HepG2 (cell line): ENCODE data around the gene TIAM2. TPM values are rescaled to one million over a fixed set of nuclear protein-coding genes. Genes with fewer than 3 reads are reported as not detected.

Source experiments
- ATAC-seq: fragments of 200-7000 bp; cut with Tn5 transposase; 3 replicates; pipeline ENCODE4 v1.9.1; 2020; ENCODE audit warnings: mild to moderate bottlenecking, moderate library complexity
- BruUV-seq: library from RNA; stranded (reverse); fragments of 400-500 nt; replicated peaks from 2 replicates; lab custom pipeline; 2021; lab: Mats Ljungman, UMichigan
- CTCF ChIA-PET: fragments of 300-600 bp; formaldehyde crosslinking; extraction: SDS; loops from one replicate; lab custom pipeline; 2021; ENCODE audit warnings: low total read pairs, inconsistent platforms, low intra/inter-chr PET ratio; lab: Yijun Ruan, JAX
- POLR2A ChIA-PET: fragments of 350-600 bp; sonication (Branson Sonifier 250); formaldehyde crosslinking; loops from one replicate; lab custom pipeline; 2020; ENCODE audit warnings: antibody characterized with exemption, inconsistent platforms; lab: Yijun Ruan, JAX
- DNase-seq: peaks from one replicate; pipeline ENCODE4 v3.0.0-alpha.2; 2015; ENCODE audit warnings: low spot score
- FAIRE-seq: peaks from 3 replicates; lab custom pipeline; 2011; peaks lifted over from hg19 to GRCh38; lab: Jason Lieb, UNC
- H2AFZ ChIP-seq: one replicate; pipeline ENCODE4 v1.6.1; 2011; ENCODE audit warnings: low read length, inconsistent platforms
- H3K27ac ChIP-seq: fragments of 300-600 bp; 3 replicates; pipeline ENCODE4 v1.8.0; 2011; ENCODE audit warnings: mixed run types, mild to moderate bottlenecking, mixed read lengths, low read length, inconsistent platforms; ENCODE audit not compliant: insufficient read depth; ENCODE audit errors: extremely low read length
- H3K27me3 ChIP-seq, 2 experiments: fragments of 200-600 bp in 1 of 2; 2 replicates in 1 of 2; 3 replicates in 1 of 2; pipeline versions ENCODE4 v1.6.0 to v1.8.0; 2011; ENCODE audit warnings: low read length in 2 of 2, mild to moderate bottlenecking in 2 of 2, moderate library complexity in 2 of 2, inconsistent platforms in 1 of 2; ENCODE audit not compliant: insufficient read depth in 2 of 2, control insufficient read depth in 1 of 2
- H3K36me3 ChIP-seq, 2 experiments: fragments of 200-600 bp in 1 of 2; replicated peaks in 1 of 2; 2 replicates in 1 of 2; 3 replicates in 1 of 2; pipeline versions ENCODE4 v1.5.1 to v1.8.0; 2011; ENCODE audit warnings: low read length in 2 of 2, inconsistent platforms in 1 of 2; ENCODE audit not compliant: insufficient read depth in 2 of 2, control insufficient read depth in 1 of 2
- H3K4me1 ChIP-seq: 2 replicates; pipeline ENCODE4 v1.5.1; 2012; ENCODE audit warnings: low read length, inconsistent platforms; ENCODE audit not compliant: insufficient read depth
- H3K4me2 ChIP-seq: 2 replicates; pipeline ENCODE4 v1.6.0; 2011; ENCODE audit warnings: low read depth, low read length, inconsistent platforms
- H3K4me3 ChIP-seq, 3 experiments: fragments of 200-600 bp in 1 of 3; sonication (generic), shearing (Covaris generic) in 1 of 3; replicated peaks in 1 of 3; 2 replicates each; pipeline ENCODE4 v1.5.1; 2011 to 2016; ENCODE audit warnings: low read length in 3 of 3, inconsistent platforms in 2 of 3, low read depth in 2 of 3, mild to moderate bottlenecking in 2 of 3, control low read depth in 1 of 3, mixed read lengths in 1 of 3; ENCODE audit not compliant: insufficient read depth in 1 of 3
- H3K79me2 ChIP-seq: one replicate; pipeline ENCODE4 v1.6.1; 2011; ENCODE audit warnings: low read length, inconsistent platforms; ENCODE audit not compliant: insufficient read depth
- H3K9ac ChIP-seq: 2 replicates; pipeline ENCODE4 v1.6.0; 2011; ENCODE audit warnings: mild to moderate bottlenecking, low read depth, low read length, inconsistent platforms; ENCODE audit not compliant: insufficient read depth
- H3K9me3 ChIP-seq: 2 replicates; pipeline ENCODE4 v1.5.1; 2012; ENCODE audit warnings: mild to moderate bottlenecking, low read length
- H4K20me1 ChIP-seq: 2 replicates; pipeline ENCODE4 v1.6.0; 2011; ENCODE audit warnings: inconsistent platforms, mild to moderate bottlenecking, low read length, moderate library complexity; ENCODE audit not compliant: insufficient read depth
- HNF4A ChIP-seq: sonication (generic); formaldehyde crosslinking; IDR thresholded peaks from 2 replicates; pipeline ENCODE4 v1.4.0; 2020; ENCODE audit warnings: missing genetic modification reagents
- KMT2B ChIP-seq: IDR thresholded peaks from 2 replicates; pipeline ENCODE4 v1.6.1; 2016; ENCODE audit warnings: missing genetic modification reagents, missing compliant biosample characterization
- REL ChIP-seq: sonication (generic); formaldehyde crosslinking; conservative IDR thresholded peaks from 2 replicates; pipeline ENCODE4 v1.8.0; 2022; ENCODE audit warnings: mild to moderate bottlenecking, missing genetic modification reagents, moderate library complexity
- SAP130 ChIP-seq: IDR thresholded peaks from 2 replicates; pipeline ENCODE4 v1.6.1; 2016; ENCODE audit warnings: low read depth
- ZNF318 ChIP-seq: sonication (generic); formaldehyde crosslinking; IDR thresholded peaks from 2 replicates; pipeline ENCODE4 v1.4.0; 2020; ENCODE audit warnings: mild to moderate bottlenecking, missing genetic modification reagents
- ZNF572 ChIP-seq: sonication (generic); formaldehyde crosslinking; IDR thresholded peaks from 2 replicates; pipeline ENCODE4 v1.5.1; 2020; ENCODE audit warnings: mild to moderate bottlenecking, missing genetic modification reagents
- ZNF775 ChIP-seq: sonication (generic); formaldehyde crosslinking; IDR thresholded peaks from 2 replicates; pipeline ENCODE4 v1.4.0; 2020; ENCODE audit warnings: missing genetic modification reagents, mild to moderate bottlenecking, moderate library complexity, borderline replicate concordance
- WGBS: methylation state at CpG from one replicate; pipeline ENCODE4 v1.1.6; 2017; ENCODE audit warnings: low lambda C conversion rate; 5-methylcytosine and 5-hydroxymethylcytosine counted together
- in situ Hi-C: cut with HindIII; loops from 2 replicates; pipeline ENCODE4 v1.10.0; 2017; ENCODE audit warnings: low pct_unique_long_range_greater_than_20kb; ENCODE audit not compliant: extremely low pct_ligation_motif_present
- intact Hi-C: fragments of 100-400 bp; cut with micrococcal nuclease; formaldehyde crosslinking; loops from one replicate; pipeline ENCODE4 v1.10.0; 2022; ENCODE audit not compliant: unreplicated experiment
- polyA plus RNA-seq, 8 experiments: library from polyadenylated mRNA; depleted of rRNA in 3 of 8; stranded (reverse) in 7 of 8; unstranded in 1 of 8; fragments of >200 nt; fragmentation: Illumina TruSeq in 4 of 8; extraction: Trizol in 4 of 8; gene quantifications; 2 replicates each; pipeline versions ENCODE4 v1.2.1 to v1.2.3, GENCODE V29; 2011 to 2016; ENCODE audit warnings: low read depth in 4 of 8, missing spikeins in 1 of 8, mixed read lengths in 1 of 8; ENCODE audit not compliant: insufficient read depth in 1 of 8
- total RNA-seq, 5 experiments: library from RNA; depleted of rRNA; stranded (reverse); fragments of >200 nt; fragmentation: Illumina TruSeq; extraction: Trizol; gene quantifications; 2 replicates each; pipeline ENCODE4 v1.2.3, GENCODE V29; 2016; ENCODE audit warnings: low read depth in 1 of 5

TIAM2 gene
- total and polyA plus RNA-seq, 2 of the 13 experiments (the other 11 are each of a cell fraction or from before 2014, with no cell fraction given), result 4.1 to 4.5 TPM

- H3K9me3 ChIP-seq, result peaks cover 6% of the 10 kb centered on the region; the same call in 1 of the 2 replicates
- no peak overlapping the region for H3K4me2 ChIP-seq
- no peak overlapping the region for H3K4me3 ChIP-seq
- CTCF ChIA-PET, result no interaction called here
- POLR2A ChIA-PET, result no interaction called here
- H2AFZ ChIP-seq, result no peak overlapping the region
- TF ChIP-seq ZNF775, result no peak
- no peak for TF ChIP-seq REL (CRISPR knock-in tag)
- no peak for TF ChIP-seq ZNF572 (CRISPR knock-in tag)
- H4K20me1 ChIP-seq, result no peaks in the 10 kb centered on the region
- BruUV-seq, result no TSS peak
- H3K27me3 ChIP-seq, result no peaks in the 10 kb centered on the region
- WGBS, result 49% methylated on average over 6 of the region's 6 CpGs
- no peaks in the 10 kb centered on the region for H3K79me2 ChIP-seq
- no peaks in the 10 kb centered on the region for H3K36me3 ChIP-seq
- intact Hi-C loops, result no loop called here
- H3K9ac ChIP-seq, result no peak overlapping the region
- 0 out of 2 replicates have a peak, but pooled peaks cover 5% of the 10 kb centered on the region for H3K4me1 ChIP-seq
- DNase-seq, result no peak
- no peak for FAIRE-seq
- no peak overlapping the region for H3K27ac ChIP-seq
- in situ Hi-C loops, result no loop called here
- no peak for ATAC-seq
Measured at GRCh38 chr6:155232848-155233247, 237.7 kb downstream of the TIAM2 start.

- peak; percentile 53 for DNase-seq
- Histone ChIP-seq H4K20me1 (no peaks in the 10 kb centered on the region), H3K4me2 (no peak overlapping the region), H3K36me3 (no peaks in the 10 kb centered on the region), H3K9me3 (peaks cover 7% of the 10 kb centered on the region; the same call in 1 of the 2 replicates), H3K9ac (no peak overlapping the region), H3K4me1 (0 out of 2 replicates have a peak, but pooled peaks cover 5% of the 10 kb centered on the region), H3K4me3 (no peak overlapping the region), H2AFZ (no peak overlapping the region), H3K27ac (no peak overlapping the region), H3K79me2 (no peaks in the 10 kb centered on the region), H3K27me3 (no peaks in the 10 kb centered on the region)
- BruUV-seq, result no TSS peak
- ChIA-PET CTCF (no interaction called here), POLR2A (interaction anchor here (1.2 kb wide), 1 partner anchor 12 kb away, joined by 7 read pairs; no protein-coding TSS in a partner anchor)
- no peak for FAIRE-seq
- intact Hi-C loops (no loop called here), in situ Hi-C loops (no loop called here)
- peak; percentile 46; the same call in 2 of the 3 replicates for ATAC-seq
- WGBS, result 64% methylated on average over 3 of the region's 4 CpGs
- no peak for TF ChIP-seq ZNF318 (CRISPR knock-in tag)
- TF ChIP-seq KMT2B (CRISPR knock-in tag), result no peak
- no peak for TF ChIP-seq HNF4A (CRISPR knock-in tag)
- peak; percentile 28; the same call in 1 of the 2 replicates for TF ChIP-seq SAP130 (CRISPR knock-in tag)
Measured at GRCh38 chr6:155234167-155234566, 239.1 kb downstream of the TIAM2 start.
